Raji (cell line): Measurements from ENCODE around the gene SDHAF2.

ENCODE experiments used
- POLR2A ChIP-seq: IDR thresholded peaks from 2 replicates; pipeline ENCODE4 v1.6.1; 2011; ENCODE audit warnings: low read depth, low read length, control low read depth; ENCODE audit not compliant: insufficient read depth

SDHAF2 gene

DNA sequence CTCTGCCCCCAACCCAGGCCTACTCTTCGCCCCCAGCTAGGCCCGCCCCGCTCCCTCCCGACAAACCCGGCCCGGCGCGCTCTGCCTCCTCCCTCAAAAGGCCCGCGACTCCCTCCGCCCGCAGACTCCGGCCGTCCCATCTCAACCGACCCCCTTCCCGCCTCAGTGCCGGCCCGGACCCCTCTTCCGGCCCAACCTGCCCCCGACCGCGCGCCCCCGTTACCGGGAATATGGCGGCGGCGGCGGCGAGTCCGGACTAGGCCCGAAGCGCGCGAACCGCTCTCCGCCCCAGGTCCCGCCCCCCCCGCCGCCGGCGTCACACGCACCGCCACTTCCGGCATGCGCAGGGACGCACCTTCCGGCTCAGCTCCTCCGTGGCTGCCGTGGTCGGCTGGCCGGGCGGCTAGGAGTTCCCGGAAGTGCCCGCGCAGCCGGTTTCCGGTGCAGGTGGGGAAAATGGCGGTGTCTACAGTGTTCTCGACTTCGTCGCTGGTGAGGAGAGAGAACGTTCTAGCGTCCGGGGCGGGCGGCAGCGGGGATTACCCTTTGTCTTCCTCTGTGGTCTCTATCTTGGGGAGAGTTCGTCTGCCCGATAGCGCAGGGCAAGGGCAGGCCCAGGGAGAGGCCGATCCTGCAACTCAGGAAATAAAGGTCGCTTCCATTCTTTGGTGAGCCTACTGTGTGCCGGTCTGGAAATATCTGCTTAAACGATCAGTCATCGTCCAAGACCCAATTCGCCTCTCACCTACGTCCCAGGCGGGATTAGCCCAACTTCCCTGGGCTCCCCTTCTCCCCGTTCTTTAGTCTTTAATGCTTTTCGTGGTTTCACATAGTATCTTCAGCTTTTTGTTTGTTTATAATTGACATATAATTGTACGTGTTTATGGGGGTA lies at the start of gene SDHAF2, which contains the start of gene CPSF7:
TSS of gene SDHAF2 (plus strand) at position 434 of the 892 bp plus-strand sequence. CDS start at position 457, 23 bp downstream.
TSS of gene CPSF7 (minus strand) at position 285 of the 892 bp plus-strand sequence. CDS start 740 bp downstream, outside the sequence.
- peak; percentile 83 for TF ChIP-seq POLR2A

DNA sequence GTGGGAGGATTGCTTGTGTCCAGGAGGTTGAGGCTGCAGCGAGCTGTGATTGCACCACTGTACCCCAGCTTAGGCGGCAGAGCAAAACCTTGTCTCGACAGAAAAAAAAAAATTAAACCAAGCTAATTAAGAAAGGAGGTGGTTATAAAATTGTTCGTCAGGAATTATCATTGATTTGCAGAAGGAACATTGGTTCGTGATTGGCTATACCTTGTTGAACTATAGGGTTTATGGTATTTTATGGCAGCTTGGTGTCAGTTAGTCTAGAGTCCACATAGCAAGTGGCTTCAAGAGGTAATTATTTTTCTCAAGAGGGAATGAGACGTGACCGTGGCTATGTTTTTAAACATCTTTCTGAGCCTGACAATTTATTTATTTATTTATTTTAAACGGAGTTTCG lies 49.0 kb upstream of the SDHAF2 start:
- TF ChIP-seq POLR2A, result no peak

DNA sequence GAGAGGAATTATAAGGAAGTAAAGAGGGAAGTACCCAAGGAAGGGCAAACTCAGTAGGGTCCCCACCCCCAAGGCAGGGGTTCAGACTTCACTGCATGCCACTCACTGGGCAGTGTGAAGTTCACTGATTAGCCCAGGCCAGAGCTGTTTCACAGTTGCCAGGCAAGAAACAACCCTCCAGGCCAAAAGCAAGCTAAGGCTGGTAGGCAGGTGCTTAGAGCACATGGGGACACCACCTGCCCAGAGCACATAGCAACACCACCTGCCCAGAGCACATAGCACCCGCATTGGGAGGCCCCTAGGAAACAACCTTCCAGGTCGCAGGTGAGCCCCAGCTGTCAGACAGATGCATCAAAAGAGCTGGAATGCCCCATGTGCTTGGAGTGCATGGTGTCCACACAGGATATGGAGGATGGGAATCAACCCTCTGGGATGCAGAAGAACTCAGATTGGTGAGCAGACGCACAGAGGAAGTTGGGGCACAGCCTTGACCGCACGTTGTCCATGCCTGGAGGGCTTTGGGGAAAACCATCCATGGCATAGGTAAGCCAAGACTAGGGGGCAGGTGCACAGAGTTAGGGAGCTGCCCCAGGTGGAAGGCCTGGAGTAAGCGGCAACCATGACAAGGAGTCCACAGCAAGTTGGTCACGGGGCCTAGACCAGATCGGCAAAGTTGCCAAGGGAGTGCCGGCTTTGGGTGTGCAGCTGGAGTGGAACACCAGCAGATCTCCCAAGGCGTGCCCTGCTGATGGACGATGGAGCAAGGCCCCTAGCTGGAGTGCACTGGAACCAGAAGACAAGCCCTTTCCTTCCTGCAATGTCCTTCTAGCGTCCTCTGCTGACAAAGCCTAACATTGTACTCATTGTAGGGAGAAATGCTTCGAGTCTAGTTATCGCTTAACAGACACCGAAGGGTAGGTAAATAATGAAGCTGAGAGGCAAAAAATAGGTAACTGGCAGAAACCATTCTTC lies 45.4 kb upstream of the SDHAF2 start:
- TF ChIP-seq POLR2A, result no peak

DNA sequence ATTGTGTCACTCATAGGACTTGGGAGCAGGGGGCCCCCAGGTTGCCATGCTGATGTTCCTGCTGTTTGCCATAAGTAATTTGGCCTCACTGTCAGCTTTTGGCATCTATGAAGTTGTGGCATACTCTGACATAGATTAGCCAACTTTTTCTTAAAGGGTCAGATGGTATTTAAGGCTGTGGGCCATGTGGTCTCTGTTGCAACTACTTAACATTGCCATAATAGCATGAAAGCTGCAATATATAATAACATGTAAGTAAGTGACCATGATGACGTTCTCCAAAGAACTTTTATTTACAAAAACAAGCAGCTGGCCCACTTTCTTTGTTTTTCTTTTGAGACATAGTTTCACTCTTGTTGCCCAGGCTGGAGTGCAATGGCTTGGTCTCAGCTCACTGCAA lies 39.8 kb upstream of the SDHAF2 start:
- TF ChIP-seq POLR2A, result no peak

DNA sequence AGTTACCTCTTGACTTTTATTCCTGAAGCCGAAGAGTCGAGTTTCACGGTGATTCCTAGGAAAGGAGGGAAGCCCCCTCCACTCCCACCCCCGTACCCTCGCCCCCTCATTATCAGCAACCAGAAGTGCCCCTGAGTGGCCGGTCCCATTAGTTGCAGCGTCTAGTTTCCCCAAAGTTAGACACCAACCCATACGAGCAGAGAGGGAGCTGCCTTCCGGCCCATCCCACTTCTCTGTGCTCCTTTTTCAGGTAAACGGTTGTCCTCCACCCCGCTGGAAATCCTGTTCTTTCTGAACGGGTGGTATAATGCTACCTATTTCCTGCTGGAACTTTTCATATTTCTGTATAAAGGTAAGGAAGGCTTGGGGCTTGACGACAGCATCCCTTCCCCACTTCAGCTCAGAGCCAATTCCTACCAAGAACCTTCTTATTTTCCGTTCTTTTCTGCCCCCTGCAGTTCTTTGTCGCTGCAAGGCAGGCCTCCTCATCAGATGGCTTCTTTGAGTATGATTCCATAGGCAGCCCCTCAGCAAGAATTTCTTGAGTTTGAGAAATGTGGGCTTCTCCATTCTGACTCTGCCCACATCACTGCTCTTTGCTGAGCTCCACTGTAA lies 36.8 kb upstream of the SDHAF2 start:
- TF ChIP-seq POLR2A, result no peak

DNA sequence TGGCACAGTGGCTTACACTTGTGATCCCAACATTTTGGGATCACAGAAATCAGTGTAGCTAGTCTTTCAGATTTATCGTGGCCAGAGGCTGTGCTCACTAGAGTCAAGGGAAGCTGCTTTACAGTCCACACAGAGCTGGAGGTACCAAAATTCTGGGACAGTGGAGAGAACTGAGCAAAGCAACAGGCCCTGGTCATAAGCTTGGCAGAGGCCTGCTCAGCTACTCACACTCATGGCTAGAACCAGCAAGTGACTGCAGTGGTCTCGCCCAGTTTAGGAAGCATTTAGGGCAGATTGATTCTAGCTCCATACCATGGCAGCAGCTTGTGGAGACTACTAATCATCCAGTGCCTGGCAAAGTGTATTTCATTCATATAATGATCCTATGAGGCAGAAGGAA lies 28.8 kb upstream of the SDHAF2 start:
- TF ChIP-seq POLR2A, result no peak

DNA sequence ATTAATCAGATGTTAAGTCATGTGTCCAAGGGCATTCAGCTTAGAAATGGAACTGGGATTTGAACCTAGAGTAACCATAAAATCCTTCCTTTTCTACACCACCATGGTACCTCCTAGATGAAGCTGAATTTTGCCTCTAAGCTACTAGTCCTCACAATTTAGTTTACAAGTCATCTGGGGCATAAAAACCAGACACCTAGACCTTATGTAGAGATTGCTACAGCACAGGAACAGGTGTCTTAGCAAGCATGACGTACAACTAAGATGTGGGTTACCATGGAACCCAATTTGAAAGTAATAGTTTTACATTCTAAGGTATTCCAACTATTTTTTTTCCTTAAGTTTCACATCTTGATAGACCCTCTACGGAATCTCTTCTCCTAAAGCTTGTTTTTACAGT lies 28.4 kb upstream of the SDHAF2 start:
- no peak for TF ChIP-seq POLR2A

DNA sequence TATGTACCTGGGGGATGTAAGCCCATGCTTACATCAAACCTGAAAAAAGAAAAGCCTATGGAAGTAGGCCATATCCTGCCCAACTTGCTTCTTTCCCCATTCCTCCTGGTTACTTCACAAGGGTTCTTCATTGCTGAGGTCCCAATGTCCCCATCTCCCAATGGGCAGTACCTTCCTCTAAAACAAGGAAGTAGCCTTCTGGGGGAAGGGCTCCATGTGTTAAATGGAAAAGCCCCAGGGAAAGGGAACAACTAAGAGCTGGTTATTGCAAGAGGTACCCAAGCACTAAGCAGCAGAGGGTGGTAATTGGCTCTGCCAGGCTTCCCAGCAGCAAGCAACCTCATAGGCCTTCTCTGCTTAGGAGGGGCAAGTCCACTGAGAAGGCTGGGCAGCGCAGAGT lies 26.3 kb upstream of the SDHAF2 start:
- no peak for TF ChIP-seq POLR2A

DNA sequence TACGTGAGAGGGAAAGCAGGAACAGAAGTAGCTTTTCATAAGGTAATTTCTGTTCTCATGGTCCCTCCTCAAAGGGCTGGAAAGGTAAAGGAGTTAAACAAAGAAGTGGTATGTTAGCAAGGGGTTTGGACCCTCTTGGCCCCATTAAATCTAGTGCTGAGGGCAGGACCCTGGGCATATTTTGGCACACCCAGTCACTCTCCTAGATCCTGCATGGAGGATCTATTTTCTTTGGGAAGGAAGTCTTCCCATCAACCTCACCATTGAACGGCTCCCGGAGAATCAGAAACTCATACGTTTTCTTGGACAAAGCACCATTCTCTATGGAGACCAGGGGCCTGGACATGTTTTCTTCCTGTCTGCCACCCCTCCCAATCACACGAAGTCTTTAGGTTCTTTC lies 25.8 kb upstream of the SDHAF2 start:
- TF ChIP-seq POLR2A, result no peak

DNA sequence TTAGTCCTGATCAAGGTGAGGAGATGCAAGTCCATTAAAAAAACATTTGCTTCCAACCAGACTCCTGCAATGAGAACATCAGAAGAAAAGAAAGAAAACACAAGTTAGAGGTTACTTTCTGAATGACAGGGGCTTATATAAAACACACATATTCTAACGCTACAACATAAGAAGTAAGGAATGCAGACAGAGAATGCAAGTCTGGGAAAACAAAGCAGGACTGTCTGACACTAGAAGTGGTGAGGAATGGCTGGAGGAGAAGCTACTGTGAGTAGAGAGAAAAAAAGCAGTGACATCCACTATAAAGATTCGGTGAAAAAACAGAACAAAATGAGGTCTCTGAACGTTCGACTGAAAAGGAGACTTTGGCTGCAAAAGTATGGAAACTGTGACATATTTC lies 25.3 kb upstream of the SDHAF2 start:
- no peak for TF ChIP-seq POLR2A

DNA sequence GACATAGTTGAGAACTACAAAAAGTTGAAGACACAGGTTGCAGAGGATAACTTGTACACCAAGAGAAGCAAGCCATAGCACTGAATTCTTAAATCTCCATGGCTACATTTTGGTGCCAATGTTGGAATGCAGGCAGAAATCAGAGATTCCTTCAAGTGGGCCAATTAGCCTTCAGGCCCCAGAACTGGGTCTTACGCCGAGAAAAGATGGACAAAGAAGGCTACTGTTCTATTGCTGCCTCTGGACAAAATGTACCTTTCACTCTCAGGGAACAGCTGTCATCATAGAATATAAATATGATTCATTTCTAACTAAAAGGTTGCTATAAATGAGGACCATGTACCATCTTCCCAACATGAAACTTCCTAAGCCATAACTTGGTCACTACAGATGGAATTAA lies 23.9 kb upstream of the SDHAF2 start:
- no peak for TF ChIP-seq POLR2A

DNA sequence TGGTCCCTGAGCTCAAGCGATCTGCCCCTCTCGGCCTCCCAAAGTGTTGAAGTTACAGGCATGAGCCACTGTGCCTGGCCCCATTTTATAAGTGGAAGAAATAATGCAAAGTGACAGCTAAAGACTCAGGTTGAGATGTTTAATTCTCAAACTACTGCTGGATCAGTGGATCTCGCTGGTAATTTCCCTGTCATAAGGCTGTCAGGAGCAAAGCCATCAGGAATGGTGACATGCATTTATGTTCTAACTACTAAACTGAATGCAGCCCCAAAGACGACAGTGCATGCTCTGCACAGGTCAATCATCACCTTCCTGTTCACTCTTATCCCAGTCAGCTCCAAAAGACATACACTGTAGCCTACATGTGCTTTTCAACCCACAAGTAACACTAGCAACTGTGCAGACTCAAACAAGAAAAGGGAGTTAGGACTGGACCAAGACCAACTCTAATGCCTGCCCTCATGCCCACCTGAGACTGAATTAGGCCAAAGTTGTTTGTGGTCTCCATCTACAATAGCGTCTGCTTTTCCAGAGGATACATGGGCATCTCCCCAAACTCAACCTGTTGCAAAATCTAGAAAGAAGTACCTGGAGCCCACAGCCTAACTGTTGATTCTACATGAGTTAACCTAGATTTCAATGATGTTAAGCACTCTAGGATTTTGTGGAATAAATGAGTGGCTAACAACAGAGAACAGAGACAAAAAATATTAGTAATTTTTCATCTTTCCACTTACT lies 22.8 kb upstream of the SDHAF2 start:
- TF ChIP-seq POLR2A, result no peak

DNA sequence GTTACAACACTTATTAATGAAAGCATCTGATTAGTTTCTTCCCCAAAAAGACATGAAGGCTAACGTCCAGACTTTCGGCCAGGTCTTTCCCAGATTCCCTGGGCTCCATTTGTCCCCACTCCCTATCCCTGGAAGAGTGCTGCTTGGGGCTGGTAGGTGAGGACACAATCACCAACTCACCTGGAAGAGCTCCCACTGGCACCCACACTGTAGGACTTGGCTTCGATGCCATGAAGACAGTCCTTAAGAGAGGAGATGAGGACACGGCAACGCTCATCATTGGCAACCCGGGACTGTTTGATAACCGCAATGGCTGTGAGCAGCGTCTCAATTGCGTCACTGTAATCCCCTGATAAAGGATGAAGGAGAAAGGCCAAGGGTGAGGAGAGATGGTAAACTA lies 18.3 kb upstream of the SDHAF2 start:
- TF ChIP-seq POLR2A, result no peak

DNA sequence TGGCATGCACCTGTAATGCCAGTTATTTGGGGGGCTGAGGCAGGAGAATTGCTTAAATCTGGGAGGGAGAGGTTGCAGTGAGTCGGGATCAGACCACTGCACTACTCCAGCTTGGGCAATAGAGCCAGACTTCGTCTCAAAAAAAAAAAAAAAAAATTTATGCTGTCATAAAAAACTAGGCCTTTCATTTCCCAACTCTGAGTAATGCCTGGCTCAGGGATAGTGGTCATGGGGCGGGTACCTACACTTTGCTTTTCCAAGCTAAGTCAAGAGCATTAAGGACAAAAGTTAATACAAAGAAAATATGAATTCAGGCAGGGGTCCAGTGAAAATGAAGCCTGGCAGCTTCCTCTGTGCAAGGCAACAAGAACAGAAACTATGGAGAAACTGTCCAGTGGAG lies 16.4 kb upstream of the SDHAF2 start:
- TF ChIP-seq POLR2A, result no peak

DNA sequence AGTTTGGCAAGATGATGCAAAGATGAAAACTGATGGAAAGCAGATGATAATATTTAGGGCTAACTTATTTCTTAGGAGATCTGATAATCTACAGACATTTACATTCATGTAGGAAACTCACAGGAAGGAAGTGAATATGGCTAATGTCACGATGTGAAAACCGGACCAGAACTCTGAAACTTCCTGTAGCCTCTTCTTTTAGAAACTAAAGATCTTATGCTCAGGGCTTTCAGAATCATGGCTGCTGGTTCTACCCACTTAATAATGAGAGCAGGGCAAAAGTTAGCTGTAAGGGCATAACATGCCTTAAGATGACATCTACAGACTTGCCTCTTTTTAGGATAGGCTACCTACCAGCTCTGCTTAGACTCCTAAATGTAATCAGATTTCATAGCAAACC lies 15.4 kb upstream of the SDHAF2 start:
- TF ChIP-seq POLR2A, result no peak

DNA sequence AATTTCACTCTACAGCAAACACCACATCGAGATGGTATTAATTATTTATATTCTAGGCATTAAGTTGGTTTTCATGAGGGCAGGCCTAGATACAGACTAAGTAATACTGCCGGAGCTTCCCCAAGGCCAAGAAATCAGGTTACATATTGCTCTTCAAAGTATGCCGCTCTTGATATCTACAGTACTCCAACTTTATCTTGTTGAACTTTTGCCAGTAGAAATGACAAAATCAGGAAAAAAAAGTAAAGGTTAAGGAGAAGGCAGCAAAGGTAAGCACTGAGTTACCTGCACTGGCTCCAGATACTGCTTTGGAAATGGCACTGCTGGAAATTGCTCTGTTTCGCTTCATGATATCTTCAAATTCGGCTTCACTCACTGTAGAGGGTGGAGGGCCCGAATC lies 14.5 kb upstream of the SDHAF2 start:
- TF ChIP-seq POLR2A, result no peak
